ENCODE results near the gene CYP1A2.
"Not testable (repeated sequence)": the region's sequence is repeated elsewhere in the genome, so short reads cannot be mapped to it uniquely, and the experiment has no call there.

The CYP1A2 gene

GRCh38 chr15:74748322-74748946 is at the start of gene CYP1A2:
Gene CYP1A2 (plus strand): TSS chr15:74748845. CDS start chr15:74749739, 894 bp downstream.
- DNase-seq = no peak

- no peak for DNase-seq
Observed at GRCh38 chr15:74709011-74709410, 39.6 kb upstream of the CYP1A2 start.

- no peak for DNase-seq
Observed at GRCh38 chr15:74709892-74710291, 38.8 kb upstream of the CYP1A2 start.

- no peak for DNase-seq
Observed at GRCh38 chr15:74710319-74711094, 38.1 kb upstream of the CYP1A2 start.

GRCh38 chr15:74712311-74712710 is 36.3 kb upstream of the CYP1A2 start:
- no peak for DNase-seq

GRCh38 chr15:74716651-74717050 is 32.0 kb upstream of the CYP1A2 start:
- DNase-seq = no peak

- no peak for DNase-seq
Observed at GRCh38 chr15:74722591-74722990, 26.1 kb upstream of the CYP1A2 start.

GRCh38 chr15:74723187-74723586 is 25.5 kb upstream of the CYP1A2 start:
- no peak for DNase-seq

- peak; percentile 2 to 36 for DNase-seq
Observed at GRCh38 chr15:74723754-74724334, 24.8 kb upstream of the CYP1A2 start.

GRCh38 chr15:74724570-74725224 is 23.9 kb upstream of the CYP1A2 start:
- DNase-seq = no peak

GRCh38 chr15:74725225-74725774 is 23.3 kb upstream of the CYP1A2 start, which contains the start of gene CYP1A1:
Gene CYP1A1 (minus strand): TSS chr15:74725528. CDS start chr15:74723097, 2,431 bp downstream.
- peak in 1 of 2 experiments; percentile 27 for DNase-seq

- no peak for DNase-seq
Observed at GRCh38 chr15:74725845-74726773, 22.5 kb upstream of the CYP1A2 start.

- DNase-seq = no peak
Observed at GRCh38 chr15:74726774-74727164, 21.9 kb upstream of the CYP1A2 start.

GRCh38 chr15:74727727-74728126 is 20.9 kb upstream of the CYP1A2 start:
- DNase-seq = no peak

- DNase-seq = not testable (repeated sequence)
Observed at GRCh38 chr15:74728699-74729098, 19.9 kb upstream of the CYP1A2 start.

- DNase-seq = not testable (repeated sequence)
Observed at GRCh38 chr15:74729372-74729771, 19.3 kb upstream of the CYP1A2 start.

GRCh38 chr15:74730619-74731316 is 17.9 kb upstream of the CYP1A2 start:
- no peak for DNase-seq

GRCh38 chr15:74732846-74733245 is 15.8 kb upstream of the CYP1A2 start:
- DNase-seq = no peak

- DNase-seq = no peak
Observed at GRCh38 chr15:74733269-74733668, 15.4 kb upstream of the CYP1A2 start.

GRCh38 chr15:74735305-74735704 is 13.3 kb upstream of the CYP1A2 start:
- no peak for DNase-seq

- not testable (repeated sequence) for DNase-seq
Observed at GRCh38 chr15:74738239-74738638, 10.4 kb upstream of the CYP1A2 start.
